ENCODE results near the gene ASB1. TPM values are rescaled to one million over a fixed set of nuclear protein-coding genes. Genes with fewer than 3 reads are reported as not detected.

The ASB1 gene
- total and polyA plus RNA-seq, 2 of the 13 experiments (the other 11 are each of a cell fraction or from before 2014, with no cell fraction given): 48.6 to 49.2 TPM

DNA sequence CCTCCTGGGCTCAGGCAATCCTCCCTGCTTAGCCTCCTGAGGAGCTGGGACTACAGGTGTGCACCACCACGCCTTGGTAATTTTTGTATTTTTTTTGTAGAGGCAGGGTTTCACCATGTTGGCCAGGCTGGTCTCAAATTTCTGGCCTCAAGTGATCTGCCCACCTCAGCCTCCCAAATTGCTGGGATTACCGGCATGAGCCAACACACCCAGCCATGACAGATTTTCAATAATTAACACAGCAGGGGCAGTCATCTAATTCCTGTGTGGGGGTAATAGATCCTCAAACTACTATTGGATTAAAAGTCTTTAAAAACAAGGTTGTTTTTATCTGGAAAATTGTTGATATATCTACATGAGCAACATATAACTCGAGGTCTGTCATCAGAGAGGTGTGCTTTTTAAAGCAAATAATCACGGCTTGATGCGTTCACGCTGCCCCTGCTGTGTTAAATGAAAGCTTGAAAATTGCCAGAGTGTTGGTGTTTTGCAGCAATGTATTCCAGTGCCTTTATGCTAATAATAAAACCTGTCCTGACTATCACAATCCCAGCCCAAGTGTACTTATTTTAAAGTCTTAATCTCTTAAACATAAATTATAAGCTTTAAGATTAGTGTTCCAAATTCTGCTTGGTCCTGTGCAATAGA, 35.6 kb upstream of the ASB1 start:
- Histone ChIP-seq H3K4me1 (ENCODE audit: insufficient read depth, low read length) (peaks cover 32% of the 10 kb centered on the region), H3K79me2 (ENCODE audit: insufficient read depth, low read length) (no peaks in the 10 kb centered on the region), H3K9ac (ENCODE audit: insufficient read depth, low read depth, low read length) (no peak overlapping the region), H3K4me3 (replicated peaks in 1 of 3; ENCODE audit: insufficient read depth in 1 of 3, low read depth in 2 of 3, low read length in 3 of 3) (no peak overlapping the region), H2AFZ (ENCODE audit: low read length) (no peak overlapping the region), H3K27ac (ENCODE audit: extremely low read length, insufficient read depth, low read length) (no peak overlapping the region), H4K20me1 (ENCODE audit: insufficient read depth, low read length) (no peaks in the 10 kb centered on the region), H3K27me3 (ENCODE audit: control insufficient read depth in 1 of 2, insufficient read depth in 2 of 2, low read length in 2 of 2) (no peaks in the 10 kb centered on the region), H3K36me3 (replicated peaks in 1 of 2; ENCODE audit: control insufficient read depth in 1 of 2, insufficient read depth in 2 of 2, low read length in 2 of 2) (no peaks in the 10 kb centered on the region; a peak in 1 of 5 replicates), H3K4me2 (ENCODE audit: low read depth, low read length) (no peak overlapping the region), H3K9me3 (ENCODE audit: low read length) (no peaks in the 10 kb centered on the region)
- no TSS peak for BruUV-seq (replicated peaks)
- in situ Hi-C loops (cut with HindIII; ENCODE audit: extremely low pct_ligation_motif_present, low pct_unique_long_range_greater_than_20kb) (no loop called here), intact Hi-C loops (cut with micrococcal nuclease; ENCODE audit: unreplicated experiment) (no loop called here)
- FAIRE-seq (no peak), ATAC-seq (no peak), DNase-seq (ENCODE audit: low spot score) (no peak)
- CTCF ChIA-PET (ENCODE audit: low intra/inter-chr PET ratio, low total read pairs): no interaction called here
- WGBS (ENCODE audit: low lambda C conversion rate): 96% methylated on average over 6 of the region's 6 CpGs
- POLR2A ChIA-PET: no interaction called here
- no peak for TF ChIP-seq ZNF317 (CRISPR knock-in tag; IDR thresholded peaks at IDR 0.05)
- TF ChIP-seq ONECUT2 (CRISPR knock-in tag; IDR thresholded peaks at IDR 0.05): no peak
- no peak for TF ChIP-seq HMG20B (CRISPR knock-in tag; conservative IDR thresholded peaks at IDR 0.05)
- TF ChIP-seq, protein P1, sequence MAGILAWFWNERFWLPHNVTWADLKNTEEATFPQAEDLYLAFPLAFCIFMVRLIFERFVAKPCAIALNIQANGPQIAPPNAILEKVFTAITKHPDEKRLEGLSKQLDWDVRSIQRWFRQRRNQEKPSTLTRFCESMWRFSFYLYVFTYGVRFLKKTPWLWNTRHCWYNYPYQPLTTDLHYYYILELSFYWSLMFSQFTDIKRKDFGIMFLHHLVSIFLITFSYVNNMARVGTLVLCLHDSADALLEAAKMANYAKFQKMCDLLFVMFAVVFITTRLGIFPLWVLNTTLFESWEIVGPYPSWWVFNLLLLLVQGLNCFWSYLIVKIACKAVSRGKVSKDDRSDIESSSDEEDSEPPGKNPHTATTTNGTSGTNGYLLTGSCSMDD (CRISPR knock-in tag; IDR thresholded peaks at IDR 0.05): no peak
- TF ChIP-seq FOSL2 (CRISPR knock-in tag; IDR thresholded peaks at IDR 0.05): no peak
- TF ChIP-seq NAIF1 (CRISPR knock-in tag; IDR thresholded peaks at IDR 0.05; ENCODE audit: borderline replicate concordance): no peak
- TF ChIP-seq SRF (IDR thresholded peaks at IDR 0.05; ENCODE audit: low read depth, low read length): no peak
- TF ChIP-seq NFATC3 (CRISPR knock-in tag; IDR thresholded peaks at IDR 0.05): no peak
- TF ChIP-seq, protein P2, sequence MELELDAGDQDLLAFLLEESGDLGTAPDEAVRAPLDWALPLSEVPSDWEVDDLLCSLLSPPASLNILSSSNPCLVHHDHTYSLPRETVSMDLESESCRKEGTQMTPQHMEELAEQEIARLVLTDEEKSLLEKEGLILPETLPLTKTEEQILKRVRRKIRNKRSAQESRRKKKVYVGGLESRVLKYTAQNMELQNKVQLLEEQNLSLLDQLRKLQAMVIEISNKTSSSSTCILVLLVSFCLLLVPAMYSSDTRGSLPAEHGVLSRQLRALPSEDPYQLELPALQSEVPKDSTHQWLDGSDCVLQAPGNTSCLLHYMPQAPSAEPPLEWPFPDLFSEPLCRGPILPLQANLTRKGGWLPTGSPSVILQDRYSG (CRISPR knock-in tag; IDR thresholded peaks at IDR 0.05): no peak
- TF ChIP-seq IRF2 (CRISPR knock-in tag; IDR thresholded peaks at IDR 0.05): no peak
- TF ChIP-seq JUNB (CRISPR knock-in tag; IDR thresholded peaks at IDR 0.05; ENCODE audit: borderline replicate concordance): no peak

All from HepG2 (cell line).